Lower leg skin (tissue), 3 donors: ENCODE measurements around the gene ADCK1.

ENCODE experiments used
- CTCF ChIP-seq, 3 donors: fragments of 450-650 bp; IDR thresholded peaks; one replicate each; pipeline ENCODE4 v1.5.1; 2016; ENCODE audit warnings: antibody characterized with exemption in 3 of 3, mild to moderate bottlenecking in 3 of 3, moderate library complexity in 2 of 3
- POLR2A ChIP-seq, 2 donors: fragments of 450-650 bp; IDR thresholded peaks; one replicate each; pipeline ENCODE4 v1.6.1; 2016 to 2017; ENCODE audit warnings: antibody characterized with exemption in 2 of 2, mild to moderate bottlenecking in 1 of 2, moderate library complexity in 1 of 2

DNA sequence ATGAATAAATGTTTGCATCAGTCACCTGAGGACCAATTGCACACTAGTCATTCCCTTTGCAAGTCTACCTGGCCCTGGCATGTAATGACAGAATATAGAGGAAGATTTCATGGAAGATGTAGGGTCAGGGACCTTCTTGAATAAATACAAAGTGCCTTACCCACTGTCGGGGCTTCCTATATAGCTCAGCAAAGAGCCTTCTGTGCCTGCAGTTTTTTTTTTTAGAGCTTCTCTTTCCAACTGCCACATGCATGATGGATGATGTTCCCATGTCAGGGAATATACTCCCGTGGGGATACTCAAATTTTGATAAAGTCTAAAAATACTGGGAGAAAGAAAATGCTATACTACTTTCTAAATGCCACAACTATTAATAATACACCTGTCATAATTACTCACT, 176.7 kb downstream of the ADCK1 start:
- TF ChIP-seq CTCF (IDR thresholded peaks at IDR 0.05) (no peak), POLR2A (IDR thresholded peaks at IDR 0.05) (no peak)
